Smooth muscle cell of the coronary artery (primary cell): ENCODE data around the gene PRELID2. TPM values are rescaled to one million over a fixed set of nuclear protein-coding genes. Genes with fewer than 3 reads are reported as not detected.

Experiments
- total RNA-seq: library from RNA; depleted of rRNA; stranded (reverse); fragments of >200 nt; gene quantifications from 2 replicates; pipeline ENCODE4 v1.2.3, GENCODE V29; 2014; ENCODE audit warnings: low replicate concordance

Gene PRELID2
- 15.6 and 22.9 TPM in 2 replicates for total RNA-seq

DNA sequence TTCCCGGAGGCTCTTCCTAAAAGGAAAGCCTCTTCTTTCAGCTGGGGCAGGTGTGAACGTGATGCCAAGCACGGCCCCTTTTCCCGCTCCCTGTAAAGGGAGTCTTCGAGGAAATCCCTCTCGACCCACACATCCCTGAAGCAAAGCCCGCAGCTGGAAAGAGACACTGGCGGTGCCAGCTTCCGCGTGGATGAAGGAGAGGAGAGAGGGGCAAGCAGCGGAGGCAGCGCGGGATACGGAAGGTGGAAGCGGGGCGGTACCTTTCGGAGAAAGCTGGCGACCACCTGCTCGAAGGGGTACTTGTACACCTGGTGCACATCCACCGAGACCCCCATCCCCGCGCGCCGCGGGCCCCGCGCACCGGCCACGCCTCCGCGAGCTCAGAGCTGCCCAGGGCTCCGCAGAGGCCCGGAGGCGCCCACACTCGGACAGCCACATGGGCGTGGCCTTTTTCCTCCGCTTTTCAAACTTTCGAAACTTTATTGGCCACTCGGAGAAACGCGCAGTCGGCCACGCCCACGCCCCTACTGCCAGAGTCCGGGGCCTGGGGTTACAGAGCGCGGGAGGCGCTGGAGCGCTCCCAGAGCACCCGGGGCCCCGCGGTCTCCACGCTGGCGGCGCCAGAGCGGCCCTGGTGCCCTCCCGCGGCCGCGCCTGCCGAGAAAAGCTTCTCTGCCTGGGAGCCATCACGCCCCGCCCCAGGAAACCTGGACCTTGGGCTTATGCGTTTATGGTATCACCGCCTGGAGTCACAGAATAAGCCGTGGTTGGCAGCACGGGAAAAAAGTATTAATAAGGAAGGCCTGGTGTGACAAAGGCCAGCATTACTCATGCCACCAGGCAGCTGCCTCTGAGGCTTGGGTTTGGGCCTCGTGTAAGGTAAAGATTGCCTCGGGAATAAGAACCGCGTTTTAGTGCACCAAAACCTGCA lies at the start of gene PRELID2:
Gene PRELID2 (minus strand): TSS at position 426 of the 931 bp plus-strand sequence. CDS start 91 bp downstream, at position 335.

DNA sequence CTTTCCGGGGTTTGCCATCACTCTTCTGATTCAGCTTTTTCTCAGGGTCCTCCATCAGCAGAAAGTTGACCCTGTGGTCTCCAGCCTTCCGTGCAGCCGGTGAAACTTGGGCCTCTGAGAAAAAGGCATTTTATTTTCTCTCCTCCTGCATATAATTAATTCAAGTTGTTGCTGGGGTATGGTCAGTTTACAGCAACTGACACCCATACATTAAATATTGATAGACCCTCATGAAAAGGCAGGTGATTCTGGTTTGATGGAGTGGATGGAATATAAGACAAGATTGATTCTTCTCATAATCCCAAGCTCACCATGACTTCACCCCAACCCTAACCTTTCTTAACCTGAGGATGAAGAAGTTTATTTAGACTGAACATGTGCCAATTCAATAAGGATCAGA lies 37.8 kb upstream of the PRELID2 start, which contains the start of gene GRXCR2:
Gene GRXCR2 (minus strand): TSS at position 101 of the 400 bp plus-strand sequence. CDS start 46 bp downstream, at position 55.

Other genes with a start within 250 kb of the PRELID2 start
- gene GRXCR2, start 37.7 kb upstream of the PRELID2 start, total RNA-seq = not detected in 2 replicates
- 0.59 and 1.7 TPM in 2 replicates for gene SH3RF2, start 101.2 kb upstream of the PRELID2 start, total RNA-seq